SHP77 treated with DMSO at 0.1 percent for 48 hours (cell line): Measurements from ENCODE around the gene KRTAP4-4.

Experiments
- DNase-seq: peaks from one replicate; lab custom pipeline; 2025; lab: John Stamatoyannopoulos, UW

Gene KRTAP4-4

GRCh38 chr17:41111151-41111885, 49.2 kb downstream of the KRTAP4-4 start:
- DNase-seq = no peak
